ENCODE measurements around the gene PGF.

The PGF gene

GRCh38 chr14:74891870-74892269, 63.5 kb downstream of the PGF start:
- DNase-seq (ENCODE audit: low read depth): peak; percentile 39
- no peak for TF ChIP-seq CTCF (IDR thresholded peaks at IDR 0.05; ENCODE audit: insufficient read depth, low read depth, low read length, missing control alignments)
- no peak overlapping the region for H3K4me3 ChIP-seq (ENCODE audit: low read length)
